Measurements from ENCODE around the gene PITPNM3.

Gene PITPNM3

GRCh38 chr17:6542577-6542976, 13.8 kb downstream of the PITPNM3 start:
- no peak for TF ChIP-seq CTCF (conservative IDR thresholded peaks at IDR 0.05)
- no peak overlapping the region for H3K27ac ChIP-seq

- TF ChIP-seq CTCF (conservative IDR thresholded peaks at IDR 0.05): no peak
- H3K27ac ChIP-seq: no peak overlapping the region
Measured at GRCh38 chr17:6541886-6542285, 14.5 kb downstream of the PITPNM3 start.

GRCh38 chr17:6539871-6540270, 16.5 kb downstream of the PITPNM3 start:
- no peak overlapping the region for H3K27ac ChIP-seq
- no peak for TF ChIP-seq CTCF (conservative IDR thresholded peaks at IDR 0.05)

- no peak for TF ChIP-seq CTCF (conservative IDR thresholded peaks at IDR 0.05)
- no peak overlapping the region for H3K27ac ChIP-seq
Measured at GRCh38 chr17:6536566-6537065, 19.7 kb downstream of the PITPNM3 start.

- TF ChIP-seq CTCF (conservative IDR thresholded peaks at IDR 0.05): no peak
- H3K27ac ChIP-seq: no peak overlapping the region
Measured at GRCh38 chr17:6536053-6536452, 20.3 kb downstream of the PITPNM3 start.

- no peak overlapping the region for H3K27ac ChIP-seq
- no peak for TF ChIP-seq CTCF (conservative IDR thresholded peaks at IDR 0.05)
Measured at GRCh38 chr17:6534846-6535514, 21.4 kb downstream of the PITPNM3 start.

GRCh38 chr17:6532441-6532885, 23.9 kb downstream of the PITPNM3 start:
- TF ChIP-seq CTCF (conservative IDR thresholded peaks at IDR 0.05): no peak
- H3K27ac ChIP-seq: no peak overlapping the region
